GM12873 (cell line): ENCODE results near the gene SGPP2.

ENCODE experiments used
- CTCF ChIP-seq: IDR thresholded peaks from 2 replicates; pipeline ENCODE4 v1.5.1; 2012; ENCODE audit warnings: low read depth, mild to moderate bottlenecking, moderate library complexity, low read length, control low read depth; ENCODE audit not compliant: insufficient read depth; ENCODE audit errors: missing control alignments

SGPP2 gene

GRCh38 chr2:222495388-222495787 is 71.0 kb downstream of the SGPP2 start:
- no peak for TF ChIP-seq CTCF

- no peak for TF ChIP-seq CTCF
These were observed 74.9 kb downstream of the SGPP2 start for GRCh38 chr2:222499226-222499625.

- TF ChIP-seq CTCF, result no peak
These were observed 79.8 kb downstream of the SGPP2 start for GRCh38 chr2:222504191-222504590.

- no peak for TF ChIP-seq CTCF
These were observed 80.4 kb downstream of the SGPP2 start for GRCh38 chr2:222504719-222505118.

GRCh38 chr2:222506230-222506935 is 82.0 kb downstream of the SGPP2 start:
- TF ChIP-seq CTCF, result no peak

- no peak for TF ChIP-seq CTCF
These were observed 90.6 kb downstream of the SGPP2 start for GRCh38 chr2:222514901-222515300.

GRCh38 chr2:222518570-222519381 is 94.4 kb downstream of the SGPP2 start:
- TF ChIP-seq CTCF, result no peak
